HFFc6 (cell line): ENCODE data around the gene HES4. TPM values are rescaled to one million over a fixed set of nuclear protein-coding genes. Genes with fewer than 3 reads are reported as not detected.

ENCODE experiments used
- DNase-seq: peaks from one replicate; pipeline ENCODE4 v3.0.0-alpha.2; 2018
- H3K27ac Mint-ChIP-seq: 2 replicates; pipeline ENCODE4 v1.8.0; 2020; ENCODE audit warnings: mild to moderate bottlenecking, mixed read lengths
- H3K27me3 Mint-ChIP-seq: 2 replicates; pipeline ENCODE4 v1.8.0; 2021; ENCODE audit warnings: mild to moderate bottlenecking, moderate library complexity, mixed read lengths; ENCODE audit not compliant: insufficient read depth
- H3K36me3 Mint-ChIP-seq: 2 replicates; pipeline ENCODE4 v1.8.0; 2021; ENCODE audit warnings: low read depth, mixed read lengths
- H3K4me1 Mint-ChIP-seq: 2 replicates; pipeline ENCODE4 v1.8.0; 2020; ENCODE audit warnings: low read depth, mixed read lengths
- H3K4me3 Mint-ChIP-seq: 2 replicates; pipeline ENCODE4 v1.8.0; 2020; ENCODE audit warnings: mild to moderate bottlenecking, moderate library complexity, mixed read lengths
- H3K9me3 Mint-ChIP-seq: 2 replicates; pipeline ENCODE4 v1.8.0; 2020; ENCODE audit warnings: mild to moderate bottlenecking, mixed read lengths
- total RNA-seq, 6 experiments: library from RNA; stranded (reverse); fragmentation: NEBNext Ultra II Directional; extraction: Animal tissue kit (Norgen Biotek cat#: 25700); gene quantifications; 2 replicates in 1 of 6; 3 replicates in 5 of 6; pipeline ENCODE4 v1.2.3, GENCODE V29; 2021
- TF ChIP-seq, protein P1 (sequence below): fragments of 200-600 bp; sonication (generic); IDR thresholded peaks from 2 replicates; pipeline ENCODE4 v1.5.0; 2021; ENCODE audit warnings: antibody characterized with exemption, mild to moderate bottlenecking

Gene HES4
- total RNA-seq, 6 experiments from 2014 or later, result 14.1 to 17.4 (median 15.6) TPM

DNA sequence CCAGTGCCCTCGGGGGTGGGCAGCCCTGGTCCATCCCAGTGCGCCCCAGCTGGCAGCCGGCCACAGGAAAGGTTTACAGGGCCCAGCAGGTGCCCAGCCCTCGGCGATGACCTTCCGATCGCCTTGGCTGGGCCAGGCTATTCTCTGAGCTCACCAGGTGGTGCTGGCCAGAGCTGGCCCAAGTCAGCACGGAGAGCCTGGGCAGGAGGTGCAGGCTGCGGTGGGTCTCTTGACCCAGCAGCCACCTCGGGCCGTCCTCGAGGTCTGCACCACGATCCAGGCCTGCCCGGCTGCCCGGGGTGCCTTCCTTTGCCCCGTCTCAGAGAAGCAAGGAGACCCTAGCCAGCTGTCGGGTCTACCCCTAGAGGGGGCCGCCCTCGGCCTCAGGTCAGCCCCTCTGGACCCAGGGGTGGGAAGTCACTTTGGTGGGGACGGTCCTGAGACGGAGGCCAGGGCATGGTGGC is 18.4 kb downstream of the HES4 start:
- Mint-ChIP-seq H3K4me1 (no peaks in the 10 kb centered on the region), H3K9me3 (0 out of 2 replicates have a peak, but pooled peaks cover 3% of the 10 kb centered on the region), H3K27me3 (peaks cover 13% of the 10 kb centered on the region), H3K36me3 (no peaks in the 10 kb centered on the region), H3K4me3 (no peak overlapping the region), H3K27ac (no peak overlapping the region)
- DNase-seq, result no peak
- TF ChIP-seq, protein P1, sequence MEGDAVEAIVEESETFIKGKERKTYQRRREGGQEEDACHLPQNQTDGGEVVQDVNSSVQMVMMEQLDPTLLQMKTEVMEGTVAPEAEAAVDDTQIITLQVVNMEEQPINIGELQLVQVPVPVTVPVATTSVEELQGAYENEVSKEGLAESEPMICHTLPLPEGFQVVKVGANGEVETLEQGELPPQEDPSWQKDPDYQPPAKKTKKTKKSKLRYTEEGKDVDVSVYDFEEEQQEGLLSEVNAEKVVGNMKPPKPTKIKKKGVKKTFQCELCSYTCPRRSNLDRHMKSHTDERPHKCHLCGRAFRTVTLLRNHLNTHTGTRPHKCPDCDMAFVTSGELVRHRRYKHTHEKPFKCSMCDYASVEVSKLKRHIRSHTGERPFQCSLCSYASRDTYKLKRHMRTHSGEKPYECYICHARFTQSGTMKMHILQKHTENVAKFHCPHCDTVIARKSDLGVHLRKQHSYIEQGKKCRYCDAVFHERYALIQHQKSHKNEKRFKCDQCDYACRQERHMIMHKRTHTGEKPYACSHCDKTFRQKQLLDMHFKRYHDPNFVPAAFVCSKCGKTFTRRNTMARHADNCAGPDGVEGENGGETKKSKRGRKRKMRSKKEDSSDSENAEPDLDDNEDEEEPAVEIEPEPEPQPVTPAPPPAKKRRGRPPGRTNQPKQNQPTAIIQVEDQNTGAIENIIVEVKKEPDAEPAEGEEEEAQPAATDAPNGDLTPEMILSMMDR, result no peak

DNA sequence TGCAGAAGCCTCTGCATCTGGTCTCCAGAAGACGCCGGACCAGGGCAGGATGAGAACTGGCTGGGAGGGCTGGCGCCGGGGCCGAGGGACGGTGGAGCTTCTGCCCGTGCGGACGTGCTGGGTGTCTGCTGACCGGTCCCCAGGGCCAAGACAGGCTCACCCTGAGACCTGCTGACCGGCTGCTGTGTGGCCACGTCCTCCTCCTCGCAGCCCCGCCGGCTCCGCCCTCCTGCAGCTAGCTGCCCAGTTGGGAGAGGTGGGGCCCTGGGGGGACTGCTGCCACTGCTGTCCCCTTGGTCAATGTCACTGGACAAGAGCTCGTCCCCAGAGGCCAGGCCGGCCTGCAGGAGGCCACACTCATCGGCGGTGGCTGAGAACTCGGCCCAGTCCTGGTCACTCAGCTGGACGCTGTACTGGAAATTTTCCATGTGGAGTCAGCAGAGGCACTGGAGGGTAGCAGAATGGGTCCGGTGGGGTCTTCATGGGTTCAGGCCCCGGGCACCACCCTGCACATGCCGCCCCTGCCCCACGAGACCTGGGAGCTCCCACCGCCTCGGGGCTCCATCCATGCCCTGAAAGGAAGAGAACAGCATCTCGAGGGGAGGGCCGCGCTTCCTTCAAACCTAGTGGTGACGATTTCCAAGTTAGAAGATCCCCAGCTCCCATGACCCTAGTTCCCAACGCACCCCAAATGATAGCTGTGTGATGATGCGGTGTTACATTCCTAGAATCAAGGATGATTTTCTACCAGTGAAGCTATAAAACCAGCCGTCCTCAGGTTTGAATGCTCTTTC is 19.1 kb downstream of the HES4 start:
- peaks cover 13% of the 10 kb centered on the region for H3K27me3 Mint-ChIP-seq
- no peaks in the 10 kb centered on the region for H3K4me1 Mint-ChIP-seq
- no peak overlapping the region for H3K4me3 Mint-ChIP-seq
- H3K9me3 Mint-ChIP-seq, result 0 out of 2 replicates have a peak, but pooled peaks cover 3% of the 10 kb centered on the region
- TF ChIP-seq, protein P1, result no peak
- H3K36me3 Mint-ChIP-seq, result no peaks in the 10 kb centered on the region
- H3K27ac Mint-ChIP-seq, result no peak overlapping the region
- no peak for DNase-seq

DNA sequence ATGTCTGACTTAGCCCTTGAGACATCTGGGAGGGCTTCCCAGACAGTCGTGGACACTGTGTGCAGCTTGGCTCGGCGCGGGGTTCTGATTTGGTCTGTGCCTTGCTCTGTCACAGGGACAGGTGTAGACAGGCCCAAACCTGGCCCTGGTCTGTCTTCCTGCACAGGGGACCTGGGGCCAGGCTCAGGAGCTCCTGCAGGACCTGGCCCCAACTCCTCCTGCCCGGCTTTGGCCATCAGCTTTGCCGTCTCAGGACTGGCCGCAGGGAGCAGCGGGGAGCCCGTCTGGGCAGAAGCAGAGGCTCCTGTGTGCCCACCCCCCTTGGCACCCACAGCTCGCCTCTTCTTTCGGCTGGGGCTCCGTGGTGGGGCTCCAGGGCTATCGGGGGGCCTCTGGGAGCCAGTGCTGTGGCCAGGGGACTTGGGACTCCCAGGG is 19.7 kb downstream of the HES4 start:
- TF ChIP-seq, protein P1, result no peak
- no peaks in the 10 kb centered on the region for H3K36me3 Mint-ChIP-seq
- H3K27me3 Mint-ChIP-seq, result peaks cover 13% of the 10 kb centered on the region
- no peak for DNase-seq
- no peak overlapping the region for H3K27ac Mint-ChIP-seq
- no peak overlapping the region for H3K4me3 Mint-ChIP-seq
- H3K9me3 Mint-ChIP-seq, result 0 out of 2 replicates have a peak, but pooled peaks cover 3% of the 10 kb centered on the region
- no peaks in the 10 kb centered on the region for H3K4me1 Mint-ChIP-seq

DNA sequence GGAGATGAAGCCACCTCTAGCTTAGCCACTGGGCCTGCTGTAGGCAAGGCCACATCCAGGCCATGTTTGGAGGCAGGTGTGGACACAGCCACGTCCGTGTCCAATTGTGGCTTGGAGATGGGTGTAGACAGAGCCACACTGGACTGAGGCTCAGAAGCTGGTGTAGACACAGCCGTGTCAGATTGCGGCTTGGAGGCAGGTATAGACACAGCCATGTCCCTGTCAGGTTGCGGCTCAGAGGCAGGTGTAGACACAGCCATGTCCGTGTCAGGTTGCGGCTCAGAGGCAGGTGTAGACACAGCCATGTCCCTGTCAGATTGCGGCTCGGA is 20.2 kb downstream of the HES4 start:
- 0 out of 2 replicates have a peak, but pooled peaks cover 3% of the 10 kb centered on the region for H3K9me3 Mint-ChIP-seq

DNA sequence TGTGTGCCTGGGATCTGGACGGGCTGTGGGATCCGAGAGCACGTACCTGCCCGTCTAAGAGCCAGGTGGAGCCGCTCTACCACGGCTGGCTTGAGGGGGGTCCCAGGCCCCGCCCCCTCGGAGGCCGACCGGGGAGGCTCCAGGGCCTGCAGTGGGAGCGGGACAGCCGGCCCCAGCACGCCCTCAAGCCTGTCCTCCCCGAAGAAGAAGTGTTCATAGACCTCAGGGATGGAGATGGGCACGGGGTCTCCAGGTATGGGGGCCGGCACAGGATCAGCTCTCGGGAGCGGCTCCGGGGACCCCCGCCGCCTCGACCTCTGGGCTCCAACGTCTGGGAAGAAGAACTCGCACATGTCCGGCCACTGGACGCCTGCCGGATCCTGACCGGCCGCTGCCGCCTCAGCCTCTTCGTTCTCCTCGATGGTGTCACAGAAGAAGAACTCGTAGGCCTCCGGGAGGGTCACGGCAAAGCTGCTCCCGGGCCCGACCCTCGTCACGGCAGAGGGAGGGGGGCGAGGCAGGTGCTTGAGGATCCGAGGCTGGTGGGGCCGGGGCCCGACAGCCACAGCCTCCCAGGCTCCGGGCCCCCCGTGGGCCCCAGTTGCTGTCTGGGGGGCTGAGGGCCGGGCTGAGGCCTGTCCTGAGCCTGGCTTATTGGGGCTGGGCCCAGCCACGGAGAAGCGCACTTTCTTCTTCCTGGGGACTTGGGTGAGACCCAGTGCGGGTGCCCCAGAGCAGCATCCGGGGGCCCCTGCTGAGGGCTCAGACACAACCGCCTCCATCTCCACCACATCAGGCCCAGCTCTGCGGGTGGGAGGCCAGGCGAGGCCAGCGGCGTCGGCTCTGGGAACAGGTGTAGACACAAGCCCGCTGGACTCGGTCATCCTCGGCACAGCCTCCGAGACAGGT is 20.8 kb downstream of the HES4 start:
- H3K4me3 Mint-ChIP-seq, result no peak overlapping the region
- H3K36me3 Mint-ChIP-seq, result no peaks in the 10 kb centered on the region
- H3K9me3 Mint-ChIP-seq, result 0 out of 2 replicates have a peak, but pooled peaks cover 3% of the 10 kb centered on the region
- DNase-seq, result no peak
- no peaks in the 10 kb centered on the region for H3K4me1 Mint-ChIP-seq
- H3K27me3 Mint-ChIP-seq, result peaks cover 13% of the 10 kb centered on the region
- TF ChIP-seq, protein P1, result no peak
- H3K27ac Mint-ChIP-seq, result no peak overlapping the region

More for the DNA sequence above, 20.2 kb downstream of the HES4 start:
- no peaks in the 10 kb centered on the region for H3K4me1 Mint-ChIP-seq
- no peaks in the 10 kb centered on the region for H3K36me3 Mint-ChIP-seq
- H3K4me3 Mint-ChIP-seq, result no peak overlapping the region
- TF ChIP-seq, protein P1, result no peak
- no peak for DNase-seq
- H3K27ac Mint-ChIP-seq, result no peak overlapping the region
- peaks cover 13% of the 10 kb centered on the region for H3K27me3 Mint-ChIP-seq
